GM18502 (cell line): ENCODE results near the gene BPNT1.

Experiments used
- ATAC-seq: cut with Tn5 transposase; IDR thresholded peaks from one replicate; pipeline ENCODE4 v1.9.1; 2021; ENCODE audit warnings: mild to moderate bottlenecking; ENCODE audit not compliant: unreplicated experiment, poor library complexity

The BPNT1 gene

GRCh38 chr1:220013497-220013896, 76.1 kb downstream of the BPNT1 start:
- no peak for ATAC-seq

- ATAC-seq = no peak
Measured at GRCh38 chr1:220012259-220012658, 77.3 kb downstream of the BPNT1 start.

GRCh38 chr1:220011620-220012019, 78.0 kb downstream of the BPNT1 start:
- no peak for ATAC-seq
